Heart left ventricle (tissue), 16 donors: ENCODE measurements around the gene TPI1. TPM values are rescaled to one million over a fixed set of nuclear protein-coding genes. Genes with fewer than 3 reads are reported as not detected.

Experiments
- ATAC-seq, 4 donors: fragments of 200-7000 bp; cut with Tn5 transposase; one replicate each; pipeline ENCODE4 v1.9.1; 2020 to 2022; ENCODE audit warnings: moderate library complexity in 4 of 4, mild to moderate bottlenecking in 3 of 4, moderate number of reproducible peaks in 1 of 4
- DNase-seq, 5 donors: peaks; one replicate each; pipeline ENCODE4 v3.0.0-alpha.2; 2020
- H3K27ac ChIP-seq, 12 donors: fragments of 200-600 bp; sonication (generic) in 4 of 12; one replicate each; pipeline versions ENCODE4 v1.5.0 to v1.8.0; 2016 to 2022; ENCODE audit warnings: mild to moderate bottlenecking in 2 of 12
- H3K27me3 ChIP-seq, 9 donors: fragments of 200-600 bp; sonication (generic) in 2 of 9; one replicate each; pipeline versions ENCODE4 v1.5.1 to v1.8.0; 2016 to 2022; ENCODE audit warnings: mild to moderate bottlenecking in 3 of 9
- H3K36me3 ChIP-seq, 9 donors: fragments of 200-600 bp; sonication (generic) in 2 of 9; one replicate each; pipeline versions ENCODE4 v1.5.0 to v1.8.0; 2018 to 2022; ENCODE audit warnings: mild to moderate bottlenecking in 2 of 9
- H3K4me1 ChIP-seq, 12 donors: fragments of 200-600 bp; sonication (generic) in 4 of 12; one replicate each; pipeline versions ENCODE4 v1.5.0 to v1.8.0; 2016 to 2022; ENCODE audit warnings: mild to moderate bottlenecking in 3 of 12
- H3K4me3 ChIP-seq, 12 donors: fragments of 200-600 bp; sonication (generic) in 4 of 12; one replicate each; pipeline versions ENCODE4 v1.5.0 to v1.8.0; 2017 to 2022; ENCODE audit warnings: mild to moderate bottlenecking in 9 of 12, moderate library complexity in 4 of 12
- H3K9me3 ChIP-seq, 12 donors: fragments of 200-600 bp; sonication (generic) in 4 of 12; one replicate each; pipeline versions ENCODE4 v1.5.0 to v1.8.0; 2016 to 2022; ENCODE audit warnings: mild to moderate bottlenecking in 1 of 12
- POLR2A ChIP-seq, 2 donors: fragments of 450-650 bp; IDR thresholded peaks; one replicate each; pipeline ENCODE4 v1.6.1; 2017; ENCODE audit warnings: antibody characterized with exemption in 2 of 2, mild to moderate bottlenecking in 2 of 2, moderate library complexity in 2 of 2
- WGBS, 4 donors: extraction: QIAGEN DNeasy Blood & Tissue Kit in 2 of 4; methylation state at CpG; one replicate each; pipeline versions ENCODE4 v1.1.5 to v1.1.7; 2013 to 2018; 5-methylcytosine and 5-hydroxymethylcytosine counted together
- intact Hi-C, 10 donors: fragments of 100-400 bp; cut with DNase I; formaldehyde crosslinking; loops; one replicate each; pipeline versions ENCODE4 v1.11.1 to v1.14.2; 2022
- polyA plus RNA-seq, 2 donors: library from polyadenylated mRNA; stranded (reverse); fragments of 200-250 nt; gene quantifications; one replicate each; pipeline ENCODE4 v1.2.3, GENCODE V29; 2013
- total RNA-seq, 9 donors: library from RNA; depleted of rRNA in 2 of 9; stranded (reverse); fragments of >200 nt in 2 of 9; fragmentation: NEBNext Ultra II Directional in 3 of 9; extraction: Animal tissue kit (Norgen Biotek cat#: 25700) in 3 of 9; gene quantifications; one replicate each; pipeline versions ENCODE4 v1.1.0 to v1.2.4, GENCODE V29; 2016 to 2023
- TF ChIP-seq, protein P1 (sequence below), 12 donors: fragments of 200-600 bp; sonication (generic) in 4 of 12; IDR thresholded peaks; one replicate each; pipeline versions ENCODE4 v1.5.0 to v1.8.0; 2018 to 2022; ENCODE audit warnings: antibody characterized with exemption in 12 of 12, mild to moderate bottlenecking in 5 of 12
- donor health status: ischemic (EF 13 %, LVEDD 7.1; RV severe dilation, severe dysfunction).
- donor health status: healthy with polysubstance abuse.
- donor health status: DM: no; HTN: yes; CAD: no.
- donor health status: DM: no; HTN: no; CAD: no.
- donor health status: ischemic (EF 25% LVEDD 6.9; RV normal size, moderate dysfunction).
- donor health status: ischemic (EF 25% LVEDD 5.7; RV mildly dilated, moderate dysfunction).
- donor health status: healthy.
- donor health status: DM: yes; HTN: yes; CAD: no.
- donor health status: ischemic (EF 35%, LVEDD 5.7; RV mildly dilated, moderate dysfunction).
- donor health status: nonischemic (EF 11% LVEDD 7.7; RV severe dilation, severe dysfunction).
- donor health status: DM: yes; HTN: yes; CAD: no.
- donor health status: PGD.
- donor health status: ischemic (EF 29% LVEDD 5.4; RV normal size, mild dysfunction).
- donor health status: nonischemic (EF 23%, LVEDD 6.1; RV moderate dilation, normal function).

Gene TPI1
- total and polyA plus RNA-seq, 11 donors: 600 to 1,605 (median 730) TPM

DNA sequence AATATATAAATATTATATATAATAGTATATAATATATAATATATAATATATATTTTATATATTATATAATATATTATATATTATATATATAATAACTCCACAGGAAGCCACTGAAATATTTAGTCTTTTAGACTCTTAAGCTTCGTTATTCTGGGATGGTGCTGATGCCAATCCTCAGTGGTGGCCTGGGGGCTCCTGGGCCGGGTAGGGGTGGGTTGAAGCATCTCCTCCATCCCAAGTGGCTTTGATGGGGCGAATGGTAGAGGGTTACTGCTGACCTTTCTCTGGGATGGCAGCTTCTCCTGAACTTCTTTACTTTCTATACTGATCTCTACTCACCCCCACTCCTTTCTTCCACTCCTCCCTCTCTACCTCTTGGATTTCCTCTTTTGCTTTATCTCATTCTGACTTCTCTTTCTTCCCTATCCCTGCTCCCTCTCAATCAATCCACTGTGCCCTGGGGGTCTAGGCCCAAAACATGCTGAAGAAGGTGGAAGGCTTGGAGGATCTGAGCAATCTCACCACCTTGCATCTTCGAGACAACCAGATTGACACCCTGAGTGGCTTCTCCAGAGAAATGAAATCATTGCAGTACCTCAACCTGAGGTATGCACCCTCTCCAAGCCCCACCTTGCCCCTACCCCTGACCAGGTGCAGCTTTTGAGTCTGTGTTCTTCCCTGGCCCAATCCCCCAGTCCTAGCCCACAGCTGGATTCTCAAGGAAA is 42.3 kb downstream of the TPI1 start:
- TF ChIP-seq, protein P1, sequence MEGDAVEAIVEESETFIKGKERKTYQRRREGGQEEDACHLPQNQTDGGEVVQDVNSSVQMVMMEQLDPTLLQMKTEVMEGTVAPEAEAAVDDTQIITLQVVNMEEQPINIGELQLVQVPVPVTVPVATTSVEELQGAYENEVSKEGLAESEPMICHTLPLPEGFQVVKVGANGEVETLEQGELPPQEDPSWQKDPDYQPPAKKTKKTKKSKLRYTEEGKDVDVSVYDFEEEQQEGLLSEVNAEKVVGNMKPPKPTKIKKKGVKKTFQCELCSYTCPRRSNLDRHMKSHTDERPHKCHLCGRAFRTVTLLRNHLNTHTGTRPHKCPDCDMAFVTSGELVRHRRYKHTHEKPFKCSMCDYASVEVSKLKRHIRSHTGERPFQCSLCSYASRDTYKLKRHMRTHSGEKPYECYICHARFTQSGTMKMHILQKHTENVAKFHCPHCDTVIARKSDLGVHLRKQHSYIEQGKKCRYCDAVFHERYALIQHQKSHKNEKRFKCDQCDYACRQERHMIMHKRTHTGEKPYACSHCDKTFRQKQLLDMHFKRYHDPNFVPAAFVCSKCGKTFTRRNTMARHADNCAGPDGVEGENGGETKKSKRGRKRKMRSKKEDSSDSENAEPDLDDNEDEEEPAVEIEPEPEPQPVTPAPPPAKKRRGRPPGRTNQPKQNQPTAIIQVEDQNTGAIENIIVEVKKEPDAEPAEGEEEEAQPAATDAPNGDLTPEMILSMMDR (IDR thresholded peaks at IDR 0.05): no peak
- no peak for TF ChIP-seq POLR2A (IDR thresholded peaks at IDR 0.05)
- WGBS, 4 donors: 86 to 92% (median 89%) methylated on average over 4 of the region's 4 CpGs
- H3K36me3 ChIP-seq: peaks cover 0 to 19% (median 0%) of the 10 kb centered on the region in 9 donors

DNA sequence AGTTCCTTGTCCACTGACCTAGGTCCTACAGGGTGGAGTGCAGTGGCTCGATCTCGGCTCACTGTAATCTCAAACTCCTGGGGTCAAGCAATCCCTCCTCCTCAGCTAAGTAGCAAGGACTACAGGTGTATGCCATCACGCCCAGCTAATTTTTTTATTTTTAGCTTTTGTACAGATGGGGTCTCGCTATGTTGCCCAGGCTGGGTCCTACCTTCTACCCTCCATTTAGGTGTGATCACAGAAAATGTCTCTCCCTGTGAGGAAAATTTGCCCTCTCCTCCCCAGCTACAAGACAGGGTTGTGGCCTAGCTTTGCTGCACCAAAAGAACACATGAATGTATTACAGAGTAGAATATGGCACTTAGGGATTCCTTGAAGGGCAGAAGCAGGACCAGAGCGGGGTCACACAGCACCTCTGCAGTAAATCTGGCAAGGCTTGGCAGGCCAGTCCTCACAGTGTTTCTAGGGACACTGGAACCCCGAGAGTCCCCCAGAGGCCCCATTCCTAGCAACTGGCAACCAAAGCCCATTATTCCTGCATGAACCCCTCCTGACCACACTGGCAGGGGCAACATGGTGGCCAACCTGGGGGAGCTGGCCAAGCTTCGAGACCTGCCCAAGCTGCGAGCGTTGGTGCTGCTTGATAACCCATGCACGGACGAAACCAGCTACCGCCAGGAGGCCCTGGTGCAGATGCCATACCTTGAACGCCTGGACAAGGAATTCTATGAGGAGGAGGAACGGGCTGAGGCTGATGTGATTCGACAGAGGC is 45.0 kb downstream of the TPI1 start:
- intact Hi-C loops: no loop called here
- Histone ChIP-seq H3K27ac (no peak overlapping the region), H3K27me3 (peaks cover 0 to 14% (median 0%) of the 10 kb centered on the region in 9 donors), H3K4me3 (no peak overlapping the region), H3K9me3 (no peaks in the 10 kb centered on the region), H3K36me3 (peaks cover 0 to 9% (median 0%) of the 10 kb centered on the region in 9 donors), H3K4me1 (peaks cover 0 to 19% (median 8%) of the 10 kb centered on the region in 12 donors)
- TF ChIP-seq, protein P1 (IDR thresholded peaks at IDR 0.05): no peak
- no peak for TF ChIP-seq POLR2A (IDR thresholded peaks at IDR 0.05)
- DNase-seq (peak in 1 of 5 donors; percentile 16), ATAC-seq (no peak)
- WGBS, 4 donors: 88 to 92% (median 90%) methylated on average over 15 of the region's 15 CpGs

More for the DNA sequence above, 42.3 kb downstream of the TPI1 start:
- no peak for ATAC-seq
- peaks cover 0 to 16% (median 10%) of the 10 kb centered on the region in 12 donors for H3K4me1 ChIP-seq
- H3K4me3 ChIP-seq: no peak overlapping the region
- intact Hi-C loops: no loop called here
- no peaks in the 10 kb centered on the region for H3K9me3 ChIP-seq
- peaks cover 0 to 12% (median 0%) of the 10 kb centered on the region in 9 donors for H3K27me3 ChIP-seq
- DNase-seq: no peak
- H3K27ac ChIP-seq: no peak overlapping the region

DNA sequence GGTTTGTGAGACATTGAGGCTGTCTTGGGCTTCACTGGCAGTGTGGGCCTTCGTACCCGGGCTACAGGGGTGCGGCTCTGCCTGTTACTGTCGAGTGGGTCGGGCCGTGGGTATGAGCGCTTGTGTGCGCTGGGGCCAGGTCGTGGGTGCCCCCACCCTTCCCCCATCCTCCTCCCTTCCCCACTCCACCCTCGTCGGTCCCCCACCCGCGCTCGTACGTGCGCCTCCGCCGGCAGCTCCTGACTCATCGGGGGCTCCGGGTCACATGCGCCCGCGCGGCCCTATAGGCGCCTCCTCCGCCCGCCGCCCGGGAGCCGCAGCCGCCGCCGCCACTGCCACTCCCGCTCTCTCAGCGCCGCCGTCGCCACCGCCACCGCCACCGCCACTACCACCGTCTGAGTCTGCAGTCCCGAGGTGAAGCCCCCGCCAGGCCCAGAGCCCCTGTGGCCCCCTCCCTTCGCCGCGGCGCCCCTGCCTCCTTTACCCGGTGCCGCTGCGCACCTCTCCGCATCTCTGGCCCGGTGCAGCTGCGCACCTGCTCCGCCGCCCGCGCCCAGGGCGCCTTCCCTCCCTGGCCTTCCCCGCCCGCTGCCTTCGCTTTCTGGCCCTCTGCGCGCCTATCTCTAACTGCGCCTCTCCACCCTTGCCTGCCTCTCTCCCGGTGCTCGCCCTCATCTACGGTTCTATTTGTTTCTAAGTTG is 47.1 kb downstream of the TPI1 start, which contains the start of gene ENO2:
ENO2 (plus strand) TSS at position 335 of the 701 bp plus-strand sequence. CDS start 1,253 bp downstream, outside the sequence.
- Histone ChIP-seq H3K4me1 (peaks cover 0 to 19% (median 8%) of the 10 kb centered on the region in 12 donors), H3K27ac (peak within 1 kb of the TSS in 11 of 12 donors; percentile 42 to 89 (median 60)), H3K27me3 (peaks cover 0 to 14% (median 0%) of the 10 kb centered on the region in 9 donors), H3K4me3 (peak within 1 kb of the TSS; percentile 52 to 84 (median 71)), H3K36me3 (peaks cover 0 to 12% (median 0%) of the 10 kb centered on the region in 9 donors), H3K9me3 (no peaks in the 10 kb centered on the region)
- TF ChIP-seq POLR2A (IDR thresholded peaks at IDR 0.05): no peak
- TF ChIP-seq, protein P1 (IDR thresholded peaks at IDR 0.05): no peak
- ATAC-seq (peak; percentile 73 to 92 (median 89)), DNase-seq (peak; percentile 75 to 87 (median 80))
- WGBS, 4 donors: 0 to 2% (median 1%) methylated on average over 34 to 68 of the region's 68 CpGs
- intact Hi-C loops: no loop called here
